Measurements from ENCODE around the gene TMEM207.

TMEM207 gene

DNA sequence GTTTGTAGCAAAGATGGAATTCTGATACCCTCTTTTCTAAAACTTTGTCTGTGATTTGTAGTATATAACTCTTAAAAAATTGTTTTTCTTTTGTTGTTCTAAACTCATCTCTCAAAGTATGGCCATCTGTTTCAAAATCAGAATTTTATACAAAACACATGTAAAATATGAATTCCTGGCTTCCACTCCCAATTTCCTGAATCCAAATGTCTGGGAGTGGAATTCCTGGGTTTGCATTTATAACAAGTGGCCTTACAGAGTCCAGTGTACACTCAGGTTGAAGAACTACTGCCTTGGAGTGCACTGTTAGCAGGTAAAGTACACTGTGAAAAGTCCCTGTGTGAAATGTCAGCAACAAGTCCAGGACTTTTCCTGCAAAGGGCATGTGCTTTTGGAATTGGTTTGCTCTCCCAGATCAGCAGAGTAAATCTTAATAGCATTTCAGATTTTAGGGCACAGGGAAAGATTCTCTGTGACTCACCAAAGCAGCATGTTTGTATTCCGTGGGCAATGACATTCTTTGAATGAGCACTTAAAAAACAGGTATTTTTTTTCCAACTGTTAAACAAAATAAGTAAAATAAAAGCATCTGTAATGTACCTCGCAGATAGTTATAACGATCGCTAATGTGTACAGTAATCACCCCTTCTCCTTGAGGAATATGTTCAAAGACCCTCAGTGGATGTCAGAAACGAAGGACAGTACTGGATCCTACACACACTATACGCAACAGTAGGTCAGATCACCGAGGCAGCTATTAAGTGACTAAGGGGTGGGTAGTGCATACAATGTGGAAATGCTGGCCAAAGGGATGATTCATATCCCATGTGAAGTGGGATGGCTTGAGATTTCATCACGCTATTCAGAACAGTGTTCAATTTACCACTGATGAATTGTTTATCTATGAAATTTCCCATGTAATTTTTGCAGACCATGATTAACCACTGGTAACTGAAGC is 63.7 kb downstream of the TMEM207 start:
- TF ChIP-seq GATA1 (IDR thresholded peaks at IDR 0.05; ENCODE audit: low read depth, low read length), result no peak
- no peak for TF ChIP-seq POLR2A (IDR thresholded peaks at IDR 0.05; ENCODE audit: low read length)
- DNase-seq, result peak in 1 of 2 experiments; percentile 9

DNA sequence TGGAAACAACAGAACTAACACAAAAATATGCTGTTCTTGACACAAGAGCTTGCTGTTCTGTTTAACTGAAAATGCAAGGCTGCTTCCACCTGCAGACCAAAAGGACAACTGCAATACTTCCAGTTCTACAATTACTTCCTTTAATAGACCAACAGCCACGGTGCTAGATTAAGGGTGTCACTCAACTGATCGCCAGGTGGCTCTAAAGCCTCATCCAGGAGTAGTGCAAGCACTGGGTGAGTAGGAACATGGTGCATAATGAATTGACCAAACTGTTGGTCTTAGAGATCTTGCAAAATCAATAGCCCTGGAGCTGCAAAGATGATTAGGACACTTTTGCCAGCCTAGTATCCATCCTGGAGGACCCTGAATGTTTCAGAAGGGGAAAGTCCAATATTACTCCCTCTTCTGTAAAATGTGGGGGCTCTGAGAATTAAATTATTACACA is 65.4 kb downstream of the TMEM207 start:
- peak; percentile 11 to 22 for DNase-seq
- TF ChIP-seq POLR2A (IDR thresholded peaks at IDR 0.05; ENCODE audit: low read length), result no peak

DNA sequence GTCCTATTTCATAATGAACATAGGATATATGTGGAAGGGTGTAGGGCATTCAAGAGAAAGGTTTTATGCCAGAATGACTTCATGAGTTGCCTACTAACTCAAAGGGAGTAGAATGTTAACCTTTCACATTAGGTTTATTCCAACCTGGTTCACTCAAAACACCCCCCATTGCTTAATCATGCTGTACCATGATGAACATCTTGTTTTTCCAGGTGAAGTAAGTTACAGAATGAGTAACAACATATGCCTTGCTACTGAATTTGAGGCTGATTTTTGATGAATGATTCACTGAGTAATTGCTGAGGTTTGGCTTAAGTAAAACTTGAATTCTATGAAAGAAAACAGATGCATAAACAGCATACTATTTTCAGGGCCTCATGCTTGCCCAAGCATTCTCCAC is 67.6 kb downstream of the TMEM207 start:
- no peak for DNase-seq
- no peak for TF ChIP-seq GATA1 (IDR thresholded peaks at IDR 0.05; ENCODE audit: low read depth, low read length)
- no peak for TF ChIP-seq POLR2A (IDR thresholded peaks at IDR 0.05; ENCODE audit: low read length)

DNA sequence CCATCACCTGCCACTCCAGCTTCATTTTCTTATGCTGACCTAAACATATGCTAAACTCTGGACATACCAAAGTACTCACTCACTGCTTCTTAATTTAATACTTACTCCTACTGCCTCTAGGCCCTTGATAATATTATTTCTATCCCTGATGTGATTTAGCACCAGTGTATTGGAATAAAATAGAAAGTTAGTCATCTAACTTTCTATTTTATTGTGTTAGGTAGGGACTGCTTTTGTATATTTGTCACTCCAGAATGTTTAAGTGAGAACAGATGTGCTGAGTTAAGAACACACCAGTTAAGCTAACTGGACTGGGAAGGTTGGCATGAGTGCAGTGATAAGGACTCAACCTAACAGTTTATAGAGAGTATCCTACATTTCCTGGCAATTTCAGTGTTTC is 68.3 kb downstream of the TMEM207 start:
- TF ChIP-seq POLR2A (IDR thresholded peaks at IDR 0.05; ENCODE audit: low read length), result no peak
- no peak for TF ChIP-seq GATA1 (IDR thresholded peaks at IDR 0.05; ENCODE audit: low read depth, low read length)
- no peak for DNase-seq

- TF ChIP-seq GATA1 (IDR thresholded peaks at IDR 0.05; ENCODE audit: low read depth, low read length), result no peak
- no peak for TF ChIP-seq POLR2A (IDR thresholded peaks at IDR 0.05; ENCODE audit: low read length)
- DNase-seq, result no peak
Measured at GRCh38 chr3:190380184-190380583, 69.5 kb downstream of the TMEM207 start.

Data from erythroblast (primary cell).